ENCODE results near the gene CAMTA1. TPM values are rescaled to one million over a fixed set of nuclear protein-coding genes. Genes with fewer than 3 reads are reported as not detected.

Gene CAMTA1
- total RNA-seq, 1 experiment from 2014 or later, result 50.3 TPM

GRCh38 chr1:6870571-6870970 is 85.3 kb downstream of the CAMTA1 start:
- no peak overlapping the region for H3K27ac Mint-ChIP-seq (ENCODE audit: unreplicated experiment)
- H3K9me3 Mint-ChIP-seq (ENCODE audit: low read depth, unreplicated experiment), result no peaks in the 10 kb centered on the region
- H3K27me3 Mint-ChIP-seq (ENCODE audit: unreplicated experiment), result no peaks in the 10 kb centered on the region
- no peak for DNase-seq
- TF ChIP-seq CTCF (IDR thresholded peaks at IDR 0.05; ENCODE audit: unreplicated experiment), result no peak
- CTCF ChIA-PET, result no interaction called here
- BruUV-seq (replicated peaks), result no TSS peak
- peaks cover 11% of the 10 kb centered on the region for H3K4me1 Mint-ChIP-seq (ENCODE audit: low read depth, unreplicated experiment)
- H3K4me3 Mint-ChIP-seq (ENCODE audit: low read depth, unreplicated experiment), result no peak overlapping the region
- peaks cover 4% of the 10 kb centered on the region for H3K36me3 Mint-ChIP-seq (ENCODE audit: insufficient read depth, unreplicated experiment)
- intact Hi-C loops (cut with micrococcal nuclease; ENCODE audit: unreplicated experiment), result no loop called here

- no peak overlapping the region for H3K4me3 Mint-ChIP-seq (ENCODE audit: low read depth, unreplicated experiment)
- no peak overlapping the region for H3K27ac Mint-ChIP-seq (ENCODE audit: unreplicated experiment)
Observed at GRCh38 chr1:6871300-6871972, 86.2 kb downstream of the CAMTA1 start.

GRCh38 chr1:6872573-6873261 is 87.5 kb downstream of the CAMTA1 start:
- no peaks in the 10 kb centered on the region for H3K27me3 Mint-ChIP-seq (ENCODE audit: unreplicated experiment)
- no peak for DNase-seq
- no peaks in the 10 kb centered on the region for H3K9me3 Mint-ChIP-seq (ENCODE audit: low read depth, unreplicated experiment)
- no peaks in the 10 kb centered on the region for H3K36me3 Mint-ChIP-seq (ENCODE audit: insufficient read depth, unreplicated experiment)
- BruUV-seq (replicated peaks), result no TSS peak
- intact Hi-C loops (cut with micrococcal nuclease; ENCODE audit: unreplicated experiment), result no loop called here
- peaks cover 11% of the 10 kb centered on the region for H3K4me1 Mint-ChIP-seq (ENCODE audit: low read depth, unreplicated experiment)
- no peak overlapping the region for H3K4me3 Mint-ChIP-seq (ENCODE audit: low read depth, unreplicated experiment)
- no peak overlapping the region for H3K27ac Mint-ChIP-seq (ENCODE audit: unreplicated experiment)
- CTCF ChIA-PET, result interaction anchor here (0.6 to 0.7 kb wide), 2 partner anchors 183 to 1394 kb away, joined by 3 to 5 read pairs; no protein-coding TSS in a partner anchor
- no peak for TF ChIP-seq CTCF (IDR thresholded peaks at IDR 0.05; ENCODE audit: unreplicated experiment)

More at GRCh38 chr1:6871300-6871972, 86.2 kb downstream of the CAMTA1 start:
- BruUV-seq (replicated peaks), result no TSS peak
- intact Hi-C loops (cut with micrococcal nuclease; ENCODE audit: unreplicated experiment), result no loop called here
- Mint-ChIP-seq H3K27me3 (ENCODE audit: unreplicated experiment) (no peaks in the 10 kb centered on the region), H3K36me3 (ENCODE audit: insufficient read depth, unreplicated experiment) (peaks cover 4% of the 10 kb centered on the region), H3K9me3 (ENCODE audit: low read depth, unreplicated experiment) (no peaks in the 10 kb centered on the region), H3K4me1 (ENCODE audit: low read depth, unreplicated experiment) (peaks cover 11% of the 10 kb centered on the region)
- no peak for TF ChIP-seq CTCF (IDR thresholded peaks at IDR 0.05; ENCODE audit: unreplicated experiment)
- CTCF ChIA-PET, result no interaction called here
- no peak for DNase-seq

- H3K4me1 Mint-ChIP-seq (ENCODE audit: low read depth, unreplicated experiment), result peaks cover 8% of the 10 kb centered on the region
- CTCF ChIA-PET, result interaction anchor here (0.7 kb wide), 1 partner anchor 1393 kb away, joined by 5 read pairs; no protein-coding TSS in a partner anchor
- no peak overlapping the region for H3K27ac Mint-ChIP-seq (ENCODE audit: unreplicated experiment)
Observed at GRCh38 chr1:6873298-6874015, 88.2 kb downstream of the CAMTA1 start.

More at GRCh38 chr1:6873298-6874015, 88.2 kb downstream of the CAMTA1 start:
- H3K9me3 Mint-ChIP-seq (ENCODE audit: low read depth, unreplicated experiment), result no peaks in the 10 kb centered on the region
- no TSS peak for BruUV-seq (replicated peaks)
- no peak for DNase-seq
- TF ChIP-seq CTCF (IDR thresholded peaks at IDR 0.05; ENCODE audit: unreplicated experiment), result no peak
- intact Hi-C loops (cut with micrococcal nuclease; ENCODE audit: unreplicated experiment), result no loop called here
- no peaks in the 10 kb centered on the region for H3K27me3 Mint-ChIP-seq (ENCODE audit: unreplicated experiment)
- no peak overlapping the region for H3K4me3 Mint-ChIP-seq (ENCODE audit: low read depth, unreplicated experiment)
- H3K36me3 Mint-ChIP-seq (ENCODE audit: insufficient read depth, unreplicated experiment), result peaks cover 1% of the 10 kb centered on the region
